Left renal cortex interstitium (tissue), 4 donors: ENCODE data around the gene CLPSL1. TPM values are rescaled to one million over a fixed set of nuclear protein-coding genes. Genes with fewer than 3 reads are reported as not detected.
A peak's percentile ranks its signal among the peaks of the same experiment; 100 is the strongest.

ENCODE experiments used
- DNase-seq, 4 donors: peaks; one replicate each; pipeline ENCODE4 v3.0.0-alpha.2; 2013; ENCODE audit warnings: low read depth in 4 of 4, low spot score in 2 of 4, missing footprints in 1 of 4
- polyA plus RNA-seq, 4 donors: library from polyadenylated mRNA; unstranded; fragments of 120-200 nt; gene quantifications; one replicate each; pipeline ENCODE4 v1.2.1, GENCODE V29; 2013; ENCODE audit not compliant: insufficient read length in 4 of 4

Gene CLPSL1
- polyA plus RNA-seq, 4 donors, result 0.60 to 1.1 (median 0.73) TPM; not detected in 1

DNA sequence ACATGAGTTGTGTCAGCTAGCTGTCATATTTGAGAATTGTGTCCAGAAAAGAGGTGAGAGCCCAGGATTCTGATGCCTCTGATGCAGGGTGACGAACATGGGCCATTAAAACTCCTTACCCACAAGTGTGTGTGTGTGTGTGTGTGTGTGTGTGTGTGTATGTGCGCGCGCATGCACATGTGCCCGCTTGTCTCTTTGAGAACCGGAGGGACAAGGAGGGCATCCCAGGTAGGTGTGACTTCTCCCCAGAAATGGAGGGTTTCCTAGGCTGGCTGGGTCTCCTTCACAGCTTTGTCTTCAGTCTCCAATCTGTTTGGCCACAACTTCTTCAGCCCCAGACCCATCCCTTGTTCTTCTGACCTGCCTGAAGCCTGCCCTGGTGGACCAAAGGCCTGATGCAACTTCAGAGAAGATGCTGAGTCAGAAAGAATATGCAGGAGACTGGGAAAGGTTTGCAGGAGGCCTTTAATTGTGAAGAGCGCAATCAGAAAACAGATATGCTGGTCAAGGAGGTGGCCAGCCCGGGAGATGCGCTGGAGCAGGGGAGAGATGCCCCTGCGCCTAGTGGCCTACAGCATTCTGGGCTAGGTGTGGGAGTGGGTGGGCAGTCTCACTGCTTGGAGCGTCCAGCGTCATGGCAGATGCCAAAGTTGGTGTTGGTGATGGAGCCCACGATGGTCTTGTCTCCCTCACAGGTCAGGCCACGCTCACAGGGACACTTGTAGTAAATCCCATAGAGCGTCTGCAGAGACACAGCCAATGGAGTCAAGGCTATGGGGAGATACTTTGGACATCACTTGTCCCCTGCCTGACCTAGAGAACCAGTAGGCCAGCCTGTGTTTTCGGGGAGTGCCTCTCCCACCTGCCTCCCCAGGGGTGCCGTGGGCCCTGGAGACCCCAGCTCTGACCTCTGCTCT is 14.0 kb downstream of the CLPSL1 start:
- no peak for DNase-seq

DNA sequence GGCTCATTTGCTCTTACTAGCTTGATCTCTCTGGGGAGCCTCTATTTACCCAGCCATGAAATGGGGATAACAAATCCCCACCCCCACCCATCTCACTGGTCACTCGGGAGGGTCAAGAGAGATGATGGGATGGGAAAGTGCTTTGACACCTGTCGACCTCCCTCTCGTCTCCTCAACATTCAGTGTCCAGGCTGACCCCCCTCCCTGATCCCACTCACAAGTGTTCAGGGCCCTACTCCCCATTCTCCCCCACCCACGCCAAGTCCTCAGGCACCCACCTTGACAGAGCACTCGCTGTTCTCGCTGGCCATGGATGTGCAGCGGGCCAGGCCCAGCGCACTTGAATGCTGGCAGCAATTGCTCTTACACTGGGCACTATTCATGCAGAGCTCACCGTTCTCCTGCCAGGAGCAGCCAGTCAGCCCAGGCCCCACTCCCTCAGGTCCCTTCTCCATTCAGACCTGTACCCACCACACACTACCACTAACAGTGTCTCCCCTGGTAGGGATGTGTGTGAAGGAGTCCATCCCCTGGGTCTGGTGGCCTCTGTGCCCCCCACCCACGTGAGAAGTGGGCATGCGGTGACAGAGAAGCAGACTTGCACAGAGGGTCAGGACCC is 14.7 kb downstream of the CLPSL1 start:
- no peak for DNase-seq

DNA sequence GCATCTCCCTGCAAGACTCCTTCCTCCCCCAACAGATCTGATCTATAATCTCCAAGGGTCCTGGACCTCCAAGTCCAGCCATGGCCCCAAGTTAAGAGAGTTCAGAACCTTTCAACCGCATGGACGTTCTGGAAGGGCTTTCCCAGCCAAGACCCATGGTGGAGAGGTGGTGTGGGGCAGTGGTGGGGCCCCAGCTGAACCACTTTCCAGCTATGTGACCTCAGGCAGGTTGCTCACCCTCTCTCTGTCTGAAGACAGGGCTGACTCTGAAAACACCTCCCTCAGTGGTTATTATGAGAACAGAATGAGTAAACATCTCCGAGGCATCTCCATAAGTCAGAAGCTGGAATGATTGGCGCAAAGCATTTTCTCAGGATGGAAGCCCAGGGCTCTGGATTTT is 15.4 kb downstream of the CLPSL1 start:
- DNase-seq, result no peak

DNA sequence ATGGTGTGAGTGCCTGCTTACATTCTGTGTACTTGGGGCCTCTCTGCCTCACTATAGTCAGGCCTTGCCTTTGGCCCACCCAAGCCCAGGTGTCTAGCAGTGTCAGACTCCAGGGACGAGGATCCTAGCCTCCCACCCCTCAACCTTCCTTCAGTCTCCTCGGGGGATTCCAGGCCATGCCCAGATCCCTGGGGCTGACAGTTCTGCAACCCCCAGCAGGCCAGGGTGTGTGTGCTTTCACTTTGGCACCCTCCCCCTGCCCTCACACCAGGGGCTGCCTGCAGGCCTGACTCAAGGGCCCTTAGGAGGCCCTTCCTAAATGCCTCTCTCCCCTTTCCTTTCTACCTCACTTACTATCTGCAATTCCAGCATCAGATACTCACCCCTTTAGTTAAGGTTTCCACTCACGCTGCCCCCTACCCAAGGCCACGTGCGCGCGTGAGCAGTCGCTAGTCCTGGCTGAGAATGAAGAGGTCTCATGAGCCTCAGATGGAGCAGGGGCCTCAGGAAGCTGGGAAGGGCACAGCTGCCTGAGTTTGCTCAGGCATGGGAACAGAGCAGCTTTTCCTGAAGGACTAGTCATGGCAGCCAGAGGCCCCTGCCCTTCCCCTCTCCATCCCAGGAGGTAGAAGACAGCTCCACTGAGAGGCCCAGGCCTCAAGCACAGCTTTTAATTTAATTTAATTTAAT is 17.2 kb downstream of the CLPSL1 start:
- DNase-seq, result no peak

DNA sequence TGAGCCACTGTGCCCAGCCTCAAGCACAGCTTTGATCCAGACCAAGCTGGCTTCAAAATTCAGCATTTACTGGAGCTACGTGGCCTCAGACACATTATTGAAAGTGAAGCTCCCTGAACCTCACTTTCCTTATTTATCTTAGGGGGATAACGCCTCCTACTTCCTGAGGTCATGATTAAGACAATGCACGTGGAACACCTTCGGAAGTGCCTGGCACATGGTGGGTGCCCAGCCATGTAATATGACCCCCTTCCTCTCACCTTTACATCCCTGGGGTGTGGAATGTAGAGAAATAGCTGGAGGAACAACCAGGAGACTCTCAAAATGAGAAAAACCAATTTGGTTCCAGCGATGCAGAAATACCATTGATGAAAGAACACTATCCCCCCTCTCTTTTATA is 17.9 kb downstream of the CLPSL1 start:
- no peak for DNase-seq

DNA sequence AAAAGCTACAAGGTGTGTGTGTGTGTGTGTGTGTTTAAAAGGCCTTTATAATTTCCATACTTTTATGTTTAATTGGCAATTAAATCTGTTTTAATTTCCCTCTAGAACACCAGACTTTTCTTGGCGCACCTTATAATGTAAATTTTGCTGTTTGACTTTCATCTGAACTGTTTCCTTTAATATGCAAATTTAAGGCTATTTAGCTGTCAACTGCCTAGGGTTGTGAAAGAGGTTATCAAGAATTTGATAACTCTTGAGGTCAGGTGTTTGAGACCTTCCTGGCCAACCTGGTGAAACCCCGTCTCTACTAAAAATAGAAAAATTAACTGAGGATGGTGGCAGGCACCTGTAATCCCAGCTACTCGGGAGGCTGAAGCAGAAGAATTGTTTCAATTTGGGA is 20.3 kb downstream of the CLPSL1 start:
- no peak for DNase-seq

DNA sequence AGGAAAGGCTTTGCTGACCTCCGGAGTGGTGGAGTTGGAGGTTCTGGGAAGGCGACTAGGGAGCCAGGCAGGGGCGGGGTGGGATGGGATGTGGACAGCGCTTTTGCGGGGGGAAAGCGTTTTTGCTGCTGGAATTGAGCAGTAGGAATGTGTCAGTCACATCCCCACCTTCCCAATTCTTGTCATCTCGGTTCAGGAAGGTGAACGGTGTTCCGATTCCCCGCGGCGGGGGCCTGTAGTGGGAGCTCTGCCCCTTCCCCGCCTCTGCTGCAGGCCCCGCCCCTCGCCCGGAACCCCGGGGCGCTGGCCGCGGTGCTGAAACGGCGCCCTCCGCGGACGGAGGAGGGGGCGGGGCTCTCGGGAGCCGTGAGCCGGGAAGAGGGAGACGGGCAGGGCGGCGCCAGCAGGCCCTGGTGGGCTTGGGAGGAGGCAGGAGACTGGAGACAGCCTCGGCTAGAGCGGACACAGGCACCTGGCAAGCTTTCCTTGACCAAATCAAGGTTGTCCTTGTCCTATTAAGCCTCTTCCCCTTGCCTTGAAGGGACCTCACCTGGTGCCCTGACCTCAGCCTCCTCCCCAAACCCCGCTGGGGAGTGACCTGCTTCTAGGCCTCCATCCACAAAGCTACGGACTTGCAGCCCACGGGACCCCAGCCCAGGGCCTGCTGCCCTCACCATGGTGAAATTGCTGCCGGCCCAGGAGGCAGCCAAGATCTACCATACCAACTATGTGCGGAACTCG is 24.3 kb downstream of the CLPSL1 start, which contains the start of gene LHFPL5:
Gene LHFPL5, plus strand, starts transcription at position 357 of the 741 bp plus-strand sequence. Its CDS starts 319 bp downstream, at position 676.
- peak; percentile 7 to 52 (median 39) for DNase-seq

DNA sequence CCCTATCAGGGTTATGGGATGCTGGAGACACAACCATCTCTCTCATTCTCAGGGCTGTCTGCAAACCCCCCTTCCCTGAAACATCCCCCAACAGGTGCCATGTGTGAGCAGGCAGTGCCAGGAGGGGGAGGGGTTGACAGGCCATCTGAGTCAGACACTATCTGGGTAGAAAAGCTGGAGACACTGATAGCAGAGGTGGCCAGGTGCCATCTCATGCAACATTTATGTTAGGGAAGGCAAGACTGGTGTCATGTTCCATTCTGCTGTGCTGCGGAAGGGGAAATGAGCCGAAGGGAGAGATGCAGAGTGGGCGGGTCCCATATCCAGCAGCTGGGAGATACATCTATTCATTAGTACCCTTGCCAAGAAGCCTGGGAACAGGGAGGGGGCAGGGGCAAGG is 27.9 kb downstream of the CLPSL1 start:
- DNase-seq, result no peak

DNA sequence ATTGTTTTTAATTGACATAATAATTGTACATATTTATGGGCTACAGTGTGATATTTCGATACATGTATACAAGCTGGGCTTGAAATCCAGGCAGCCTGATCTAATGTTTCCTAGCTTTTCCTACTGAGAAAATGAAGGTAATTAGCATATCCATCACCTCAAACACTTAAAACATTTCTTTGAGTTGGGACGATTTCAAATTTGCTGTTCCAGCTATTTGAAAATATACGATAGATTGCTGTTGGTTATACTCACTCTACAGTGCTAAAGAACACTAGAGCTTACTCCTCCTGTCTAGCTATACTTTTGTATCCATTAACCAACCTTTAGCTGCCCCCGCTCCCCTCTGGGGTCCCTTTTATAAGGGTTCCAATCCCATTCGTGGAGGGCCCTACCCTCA is 29.0 kb downstream of the CLPSL1 start:
- no peak for DNase-seq

DNA sequence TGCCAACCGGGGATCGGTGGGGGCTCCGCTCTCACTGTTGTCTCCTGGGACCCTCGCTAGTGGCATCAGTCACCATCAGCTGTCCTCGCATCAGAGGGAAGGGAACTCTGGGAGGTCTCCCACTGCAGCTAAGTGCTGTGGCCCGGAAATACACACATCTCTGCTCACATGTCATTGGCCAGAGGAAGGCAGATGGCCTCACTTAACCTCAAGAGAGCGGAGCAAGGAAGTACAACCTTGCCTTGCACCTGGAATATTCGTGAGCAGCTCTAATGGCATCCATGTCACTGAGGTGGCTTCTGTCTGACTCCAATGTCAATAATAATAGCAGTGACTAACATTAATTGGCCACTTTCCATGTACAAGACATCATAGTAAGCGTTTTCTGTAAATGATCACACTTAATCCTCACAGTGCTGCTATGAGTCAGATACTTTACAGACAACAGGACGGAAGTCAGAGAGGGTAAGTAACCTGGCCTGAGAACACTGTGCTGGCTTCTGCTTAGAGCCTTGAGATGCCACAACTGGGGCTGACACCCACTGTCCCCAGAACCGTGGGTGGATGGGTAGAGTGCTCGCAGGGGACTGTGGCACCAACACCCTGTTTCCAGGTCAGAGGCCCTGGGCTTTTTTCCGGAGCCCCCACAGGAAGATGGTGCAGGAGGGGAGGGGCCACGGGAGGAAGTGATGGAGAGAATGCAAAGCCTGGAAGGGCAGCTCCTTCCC is 30.3 kb downstream of the CLPSL1 start:
- no peak for DNase-seq

DNA sequence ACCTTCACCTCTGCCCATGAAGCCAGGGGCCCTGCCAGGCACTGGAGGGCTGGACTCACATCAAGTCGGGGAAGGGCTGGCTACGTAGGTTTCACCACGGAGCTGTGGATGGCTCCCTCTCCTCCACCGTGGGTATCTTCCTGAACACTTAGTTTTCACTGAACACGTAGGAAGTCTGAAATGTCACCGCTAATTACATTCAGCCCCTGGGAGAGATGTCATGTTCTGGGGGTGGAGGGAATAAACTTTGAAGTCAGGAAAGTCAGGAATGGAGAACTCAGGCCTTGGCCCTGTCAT is 30.8 kb downstream of the CLPSL1 start:
- DNase-seq, result no peak

DNA sequence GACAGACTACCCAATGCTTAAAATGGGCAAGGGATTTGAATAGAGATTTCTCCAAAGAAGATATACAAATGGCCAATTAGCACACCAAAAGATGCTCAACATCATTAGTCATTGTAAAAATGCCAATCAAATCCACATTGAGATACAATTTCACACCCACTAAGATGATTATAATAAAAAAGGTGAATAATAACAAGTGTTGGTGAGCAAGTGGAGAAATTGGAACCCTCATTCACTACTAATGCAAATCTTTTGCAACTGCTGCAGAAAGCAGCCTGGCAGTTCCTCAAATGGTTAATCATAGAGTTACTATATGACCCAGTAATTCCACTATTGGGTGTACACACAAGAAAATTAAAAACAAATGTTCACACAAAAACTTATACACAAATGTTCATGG is 36.7 kb downstream of the CLPSL1 start:
- no peak for DNase-seq

DNA sequence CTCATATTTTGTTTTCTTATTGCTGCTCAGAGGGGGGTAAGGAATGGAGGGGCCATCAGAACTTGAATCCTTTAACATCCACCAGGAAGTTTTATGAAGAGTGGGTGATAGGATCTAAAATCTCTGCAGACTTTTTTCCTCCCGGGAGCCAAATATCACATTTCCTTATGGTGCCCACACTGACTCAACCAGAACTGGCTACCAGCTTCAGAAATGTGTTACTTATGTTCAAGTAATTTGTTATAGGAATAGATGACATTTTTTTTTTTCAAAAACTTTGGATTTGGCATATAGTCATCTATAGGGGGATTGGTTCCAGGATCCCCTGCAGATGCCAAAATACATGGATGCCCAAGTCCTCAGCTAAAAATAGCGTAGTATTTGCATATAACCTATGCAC is 42.8 kb downstream of the CLPSL1 start:
- no peak for DNase-seq

DNA sequence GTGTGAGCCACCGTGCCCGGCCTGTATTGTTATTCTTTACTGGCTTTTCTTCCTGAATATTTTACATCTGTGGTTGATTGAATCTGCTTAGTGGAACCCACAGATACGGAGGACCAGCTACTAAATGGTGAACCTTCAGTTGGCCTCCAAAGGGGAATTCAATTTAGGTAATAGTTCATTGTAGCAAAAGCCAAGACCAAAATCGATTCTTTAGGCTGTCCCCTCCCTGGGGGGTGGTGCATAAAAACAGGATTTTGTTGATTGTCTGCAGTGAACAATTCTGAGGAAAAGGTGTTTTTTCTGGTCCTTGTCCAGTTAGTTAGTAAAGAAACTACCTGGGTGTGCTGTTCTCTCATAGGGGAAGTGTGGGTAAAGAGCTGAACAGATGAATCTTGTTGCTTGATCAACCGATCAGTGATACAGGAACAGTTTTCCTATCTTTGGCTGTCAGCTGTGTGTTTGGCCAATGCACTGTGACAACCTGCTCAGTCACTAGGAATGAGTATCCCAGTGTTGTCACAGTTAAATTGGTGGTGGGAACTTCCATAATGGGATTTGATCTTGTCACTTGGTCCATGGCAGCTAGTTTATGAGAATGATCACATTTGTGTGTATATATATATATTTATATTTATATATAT is 43.9 kb downstream of the CLPSL1 start:
- no peak for DNase-seq

DNA sequence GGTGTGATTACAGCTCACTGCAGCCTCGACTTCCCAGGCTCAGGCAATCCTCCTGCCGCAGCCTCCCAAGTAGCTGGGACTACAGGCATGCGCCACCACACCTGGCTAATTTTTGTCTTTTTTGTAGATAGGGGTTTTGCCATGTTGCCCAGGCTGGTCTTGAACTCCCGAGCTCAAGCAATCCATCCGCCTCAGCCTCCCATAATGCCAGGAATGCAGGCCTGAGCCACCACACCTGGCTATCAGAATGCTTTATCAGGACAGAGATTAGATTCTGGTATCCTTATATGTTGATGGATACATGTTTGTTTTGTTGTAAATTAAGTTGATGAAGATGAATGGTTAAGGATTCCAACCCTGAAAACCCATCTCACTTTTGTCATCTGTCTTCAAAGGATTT is 48.5 kb downstream of the CLPSL1 start:
- no peak for DNase-seq

DNA sequence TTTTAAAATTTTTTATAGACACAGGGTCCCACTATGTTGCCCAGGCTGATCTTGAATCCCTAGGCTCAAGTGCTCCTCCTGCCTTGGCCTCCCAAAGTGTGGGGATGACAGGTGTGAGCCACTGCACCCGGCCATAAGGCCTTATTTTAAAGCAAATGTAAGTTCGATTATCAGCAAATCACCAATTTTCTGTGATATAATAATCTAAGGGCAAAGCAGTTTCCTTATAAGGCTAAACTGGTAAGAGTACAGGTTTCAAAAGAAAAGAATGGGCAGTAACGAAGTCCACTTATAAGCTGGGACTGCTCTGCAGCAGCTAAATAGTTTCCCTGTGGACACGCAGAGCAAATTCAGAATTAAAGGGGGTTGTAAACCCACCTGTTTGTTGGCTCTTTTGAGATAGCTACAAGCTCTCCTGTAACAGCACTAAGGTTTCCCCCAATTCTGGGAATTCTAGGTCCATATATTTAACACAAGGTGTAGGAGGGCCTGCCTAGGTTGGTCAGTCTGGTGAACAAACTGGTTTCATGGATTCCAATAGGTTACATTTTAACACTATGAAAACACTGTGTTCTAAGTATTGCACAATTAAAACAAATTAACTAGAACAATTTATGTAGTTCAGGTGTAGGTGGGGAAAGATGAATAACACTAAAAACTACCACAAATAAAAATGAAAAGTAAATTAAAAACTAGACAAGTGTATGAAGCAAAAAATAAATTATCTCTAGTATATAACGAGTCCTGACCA is 50.6 kb downstream of the CLPSL1 start:
- peak in 1 of 4 donors; percentile 2 for DNase-seq

DNA sequence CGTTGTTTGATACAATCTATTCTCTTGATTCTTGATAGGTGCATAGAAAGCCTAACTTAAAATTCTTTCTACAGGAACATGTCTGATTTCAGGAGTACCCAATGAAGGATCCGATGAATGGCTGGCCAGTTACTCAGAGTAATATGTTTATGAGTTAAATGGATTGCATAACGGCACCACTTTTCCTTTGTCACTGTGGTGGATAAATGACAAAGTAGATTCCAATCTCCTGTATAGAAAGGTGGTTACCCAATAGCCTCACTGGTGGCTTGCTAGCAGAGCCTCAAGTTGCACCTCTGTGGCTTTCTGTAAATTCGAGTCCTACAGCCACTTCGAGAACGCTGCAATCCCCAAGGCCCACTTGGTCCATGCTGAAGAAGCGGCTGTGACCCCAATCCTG is 52.7 kb downstream of the CLPSL1 start:
- no peak for DNase-seq
